GM19468 (cell line): ENCODE measurements around the gene TCEANC2.
"Not testable (repeated sequence)": the region's sequence is repeated elsewhere in the genome, so short reads cannot be mapped to it uniquely, and the experiment has no call there.

Source experiments
- ATAC-seq: cut with Tn5 transposase; IDR thresholded peaks from one replicate; pipeline ENCODE4 v1.9.1; 2021; ENCODE audit warnings: mild to moderate bottlenecking, moderate library complexity, moderate number of reproducible peaks; ENCODE audit not compliant: unreplicated experiment; ENCODE audit errors: extremely low read depth

The TCEANC2 gene

GRCh38 chr1:54052934-54053744 is at the start of gene TCEANC2, which contains the start of gene TMEM59:
TCEANC2 (plus strand) TSS chr1:54053608; CDS start chr1:54054423, 815 bp downstream.
TMEM59 (minus strand) TSS chr1:54053204; CDS start chr1:54053188, 16 bp downstream.
- ATAC-seq, result peak; percentile 87

DNA sequence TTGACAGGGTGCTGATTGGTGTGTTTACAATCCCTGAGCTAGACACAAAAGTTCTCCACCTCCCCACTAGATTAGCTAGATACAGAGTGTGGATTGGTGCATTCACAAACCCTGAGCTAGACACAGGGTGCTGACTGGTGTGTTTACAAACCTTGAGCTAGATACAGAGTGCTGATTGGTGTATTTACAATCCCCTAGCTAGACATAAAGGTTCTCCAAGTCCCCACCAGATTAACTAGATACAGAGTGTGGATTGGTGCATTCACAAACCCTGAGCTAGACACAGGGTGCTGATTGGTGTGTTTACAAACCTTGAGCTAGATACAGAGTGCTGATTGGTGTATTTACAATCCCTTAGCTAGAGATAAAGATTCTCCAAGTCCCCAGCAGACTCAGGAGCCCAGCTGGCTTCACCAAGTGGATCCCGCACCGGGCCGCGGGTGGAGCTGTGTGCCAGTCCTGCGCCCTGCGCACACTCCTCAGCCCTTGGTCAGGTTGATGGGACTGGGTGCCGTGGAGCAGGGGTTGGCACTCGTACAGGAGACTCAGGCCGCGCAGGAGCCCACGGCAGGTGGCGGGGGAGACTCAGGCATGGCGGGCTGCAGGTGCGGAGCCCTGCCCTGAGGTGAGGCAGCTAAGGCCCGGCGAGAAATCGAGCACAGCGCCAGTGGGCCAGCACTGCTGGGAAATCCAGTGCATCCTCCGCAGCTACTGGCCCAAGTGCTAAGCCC is 49.5 kb upstream of the TCEANC2 start:
- ATAC-seq, result not testable (repeated sequence)

DNA sequence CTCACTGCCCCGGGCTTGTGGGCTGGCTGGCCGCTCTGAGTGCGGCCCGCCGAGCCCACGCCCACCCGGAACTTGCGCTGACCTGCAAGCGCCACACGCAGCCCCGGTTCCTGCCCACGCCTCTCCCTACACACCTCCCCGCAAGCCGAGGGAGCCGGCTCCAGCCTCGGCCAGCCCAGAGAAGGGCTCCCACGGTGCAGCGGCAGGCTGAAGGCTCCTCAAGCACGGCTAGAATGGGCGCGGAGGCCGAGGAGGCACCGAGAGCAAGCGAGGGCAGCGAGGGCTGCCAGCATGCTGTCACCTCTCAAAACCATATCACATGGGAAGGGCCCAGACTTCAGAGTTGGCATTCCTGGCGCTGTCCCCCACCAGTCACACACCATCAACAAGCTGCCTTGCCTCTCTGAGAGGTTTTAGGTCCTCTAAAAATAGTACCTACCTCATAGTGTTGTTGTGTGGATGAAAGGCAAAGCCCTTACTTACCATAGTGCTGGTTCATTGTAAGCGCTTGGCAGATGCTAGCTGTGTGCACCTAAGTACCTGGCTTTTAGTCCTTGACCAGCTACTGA is 48.8 kb upstream of the TCEANC2 start:
- no peak for ATAC-seq

- ATAC-seq, result no peak
Measured at GRCh38 chr1:54006508-54006907, 46.9 kb upstream of the TCEANC2 start.

DNA sequence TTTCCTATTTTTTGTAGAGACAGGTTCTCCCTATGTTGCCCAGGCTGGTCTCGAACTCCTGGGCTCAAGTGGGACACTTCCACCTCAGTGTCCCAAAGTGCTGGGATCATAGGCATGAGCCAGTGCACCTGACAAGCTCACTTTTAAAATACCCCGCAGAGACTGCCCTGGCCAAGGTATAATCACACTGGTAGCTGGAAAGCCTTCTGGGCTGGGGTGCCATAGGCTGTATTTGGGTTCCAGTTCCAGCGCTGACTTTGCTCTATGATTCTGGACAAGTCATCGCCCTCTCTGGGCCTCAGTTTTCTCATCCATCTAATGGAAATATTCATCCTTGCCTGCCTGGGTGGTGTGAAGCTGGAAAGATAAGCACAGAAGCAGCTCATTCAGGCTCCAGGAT is 45.8 kb upstream of the TCEANC2 start:
- ATAC-seq, result no peak

GRCh38 chr1:54008876-54009275 is 44.5 kb upstream of the TCEANC2 start:
- ATAC-seq, result no peak

GRCh38 chr1:54009406-54009805 is 44.0 kb upstream of the TCEANC2 start:
- ATAC-seq, result no peak

DNA sequence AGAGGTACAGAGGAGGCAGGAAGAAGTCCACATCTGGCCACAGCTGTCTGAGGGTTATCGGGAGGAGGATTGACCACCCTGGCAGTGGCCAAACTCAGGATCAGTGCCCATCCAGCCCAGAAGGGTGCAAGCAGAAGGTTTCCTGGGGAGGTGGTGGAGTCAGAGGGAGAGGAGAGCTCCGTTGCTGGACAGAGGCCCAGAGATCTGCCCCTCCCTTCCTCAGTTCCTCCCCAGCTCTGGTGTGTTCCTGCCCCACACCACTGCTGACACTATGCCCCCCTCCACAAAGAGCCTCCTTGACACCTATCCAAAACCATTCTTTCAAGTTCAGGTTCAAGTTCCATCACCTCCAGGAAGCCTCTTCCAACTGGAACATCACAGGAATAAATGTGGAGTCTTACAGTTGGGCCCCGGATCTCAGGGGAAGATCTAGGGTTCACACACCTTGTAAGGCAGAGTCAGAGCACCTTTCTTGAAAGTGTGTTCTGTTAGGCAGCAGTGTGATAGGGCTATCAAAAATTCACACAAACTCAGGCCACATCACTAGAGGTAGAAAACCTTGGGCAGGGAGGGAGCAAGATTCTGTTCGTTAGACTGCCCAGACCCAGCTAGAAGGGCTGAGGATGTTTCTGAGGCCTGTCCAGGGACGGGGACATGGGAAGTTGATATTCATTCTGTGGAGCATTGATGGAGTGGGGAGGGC is 42.8 kb upstream of the TCEANC2 start:
- no peak for ATAC-seq

GRCh38 chr1:54011316-54012007 is 41.9 kb upstream of the TCEANC2 start:
- ATAC-seq, result no peak

GRCh38 chr1:54012008-54012325 is 41.4 kb upstream of the TCEANC2 start:
- no peak for ATAC-seq

DNA sequence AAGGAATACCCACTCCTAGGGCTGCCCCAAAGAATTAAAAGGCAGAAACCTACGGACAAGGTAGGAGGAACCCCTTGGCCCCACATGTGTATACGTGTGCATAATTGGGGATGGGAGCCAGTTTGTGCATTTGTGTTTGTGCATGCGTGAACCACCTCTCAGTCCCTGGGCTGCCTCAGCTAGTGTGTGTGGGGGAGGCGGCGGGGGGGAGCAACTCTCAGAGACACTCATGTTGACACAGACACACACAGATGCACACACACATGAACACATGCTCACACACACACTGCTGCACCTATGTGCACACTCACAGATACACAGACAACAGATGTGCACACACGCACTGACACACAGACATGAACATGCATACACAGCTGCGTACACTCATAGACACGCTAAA is 40.5 kb upstream of the TCEANC2 start:
- no peak for ATAC-seq

- no peak for ATAC-seq
Measured at GRCh38 chr1:54013393-54014008, 39.9 kb upstream of the TCEANC2 start.

- no peak for ATAC-seq
Measured at GRCh38 chr1:54014009-54014629, 39.3 kb upstream of the TCEANC2 start.

DNA sequence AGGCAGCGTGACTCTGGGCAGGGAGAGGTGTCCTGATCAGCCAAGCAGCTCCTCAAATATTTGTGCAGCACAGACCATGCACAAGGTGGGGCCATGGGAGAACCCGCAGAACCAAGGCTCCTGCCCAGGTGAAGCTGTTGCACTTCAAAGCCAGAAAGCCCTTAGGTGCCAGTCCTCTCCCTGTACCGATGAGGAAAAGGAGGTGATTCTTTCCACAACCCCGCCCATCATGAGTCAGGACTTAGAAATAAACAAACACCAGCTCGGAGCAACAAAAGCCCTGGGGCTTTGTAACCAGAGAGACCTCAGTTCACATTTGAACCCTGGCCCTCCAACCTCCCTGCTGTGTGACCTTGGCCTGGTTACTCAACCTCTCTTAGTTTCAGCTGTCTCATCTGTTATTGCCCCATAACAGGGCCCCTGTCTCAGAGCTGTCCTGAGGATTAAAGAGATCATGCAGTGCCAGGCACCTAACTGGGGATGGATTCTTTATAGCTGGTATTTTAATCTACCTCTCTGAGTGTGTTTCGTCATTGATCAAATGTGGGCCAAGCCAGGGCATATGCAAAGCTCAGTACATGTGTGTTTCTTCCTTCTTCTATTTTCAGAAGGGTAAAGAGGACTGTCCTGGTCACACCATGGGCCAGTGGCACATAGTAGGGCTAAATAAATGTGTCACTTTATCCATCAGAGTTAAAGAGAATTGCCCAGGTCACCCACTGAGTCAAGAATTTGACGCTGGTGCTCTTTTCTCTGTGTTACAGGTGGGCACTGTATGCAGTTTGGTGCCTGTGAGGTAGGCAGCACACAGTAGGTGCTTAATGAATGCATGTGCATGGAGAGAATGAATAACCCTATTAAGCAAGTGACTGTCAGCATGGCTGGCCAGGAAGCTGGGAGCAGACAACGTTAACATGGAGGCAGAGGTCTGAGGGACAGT is 36.8 kb upstream of the TCEANC2 start:
- no peak for ATAC-seq

GRCh38 chr1:54017979-54018378 is 35.4 kb upstream of the TCEANC2 start, which contains the start of gene LDLRAD1:
LDLRAD1 (minus strand) TSS chr1:54018186; CDS start chr1:54018112, 74 bp downstream.
- ATAC-seq, result no peak

GRCh38 chr1:54018635-54019034 is 34.8 kb upstream of the TCEANC2 start:
- ATAC-seq, result no peak

DNA sequence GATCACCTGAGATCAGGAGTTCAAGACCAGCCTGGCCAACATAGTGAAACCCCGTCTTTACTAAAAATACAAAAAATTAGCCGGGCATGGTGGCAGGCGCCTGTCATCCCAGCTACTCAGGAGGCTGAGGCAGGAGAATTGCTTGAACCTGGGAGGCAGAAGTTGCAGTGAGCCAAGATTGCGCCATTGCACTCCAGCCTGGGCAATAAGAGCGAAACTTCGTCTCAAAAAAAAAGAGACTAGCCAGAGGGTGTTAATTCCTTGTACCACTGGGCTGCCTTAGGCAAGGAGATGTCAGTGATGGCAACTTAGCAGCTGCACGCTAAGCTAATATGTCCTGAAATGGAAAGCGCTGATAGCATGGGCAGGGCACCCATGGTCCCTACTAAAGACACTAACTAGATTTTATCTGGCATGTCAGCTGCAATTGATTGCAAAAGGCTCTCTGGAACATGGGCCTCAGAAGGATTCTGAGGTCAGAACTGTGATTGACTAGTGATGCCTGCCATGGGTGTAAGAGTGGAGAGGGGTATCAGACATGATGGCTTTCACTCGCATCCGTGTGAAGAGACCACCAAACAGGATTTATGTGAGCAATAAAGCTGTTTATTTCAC is 33.7 kb upstream of the TCEANC2 start:
- not testable (repeated sequence) for ATAC-seq

DNA sequence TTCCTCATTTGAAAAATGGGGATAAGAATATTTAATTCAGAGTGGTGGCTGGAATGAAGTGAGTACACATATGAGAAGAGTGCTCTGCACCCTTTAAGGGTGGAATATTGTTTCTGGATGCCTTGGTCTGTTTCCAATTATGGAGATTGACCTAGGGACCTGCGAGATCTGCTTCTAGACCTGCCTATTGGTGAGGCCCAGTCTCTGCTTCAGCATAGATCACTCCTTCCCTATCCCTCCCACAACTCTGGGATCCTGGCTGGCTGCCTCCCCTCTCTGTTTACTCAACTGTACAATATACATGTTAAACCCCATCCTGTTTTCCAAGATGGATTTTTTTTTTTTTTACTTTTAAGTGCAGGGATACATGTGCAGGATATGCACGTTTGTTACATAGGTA is 29.1 kb upstream of the TCEANC2 start:
- no peak for ATAC-seq
